ENCODE results near the gene TMEM132A. TPM values are rescaled to one million over a fixed set of nuclear protein-coding genes. Genes with fewer than 3 reads are reported as not detected.

Gene TMEM132A
- total and polyA plus RNA-seq, 2 of the 13 experiments (the other 11 are each of a cell fraction or from before 2014, with no cell fraction given) = 11.1 to 32.9 TPM

DNA sequence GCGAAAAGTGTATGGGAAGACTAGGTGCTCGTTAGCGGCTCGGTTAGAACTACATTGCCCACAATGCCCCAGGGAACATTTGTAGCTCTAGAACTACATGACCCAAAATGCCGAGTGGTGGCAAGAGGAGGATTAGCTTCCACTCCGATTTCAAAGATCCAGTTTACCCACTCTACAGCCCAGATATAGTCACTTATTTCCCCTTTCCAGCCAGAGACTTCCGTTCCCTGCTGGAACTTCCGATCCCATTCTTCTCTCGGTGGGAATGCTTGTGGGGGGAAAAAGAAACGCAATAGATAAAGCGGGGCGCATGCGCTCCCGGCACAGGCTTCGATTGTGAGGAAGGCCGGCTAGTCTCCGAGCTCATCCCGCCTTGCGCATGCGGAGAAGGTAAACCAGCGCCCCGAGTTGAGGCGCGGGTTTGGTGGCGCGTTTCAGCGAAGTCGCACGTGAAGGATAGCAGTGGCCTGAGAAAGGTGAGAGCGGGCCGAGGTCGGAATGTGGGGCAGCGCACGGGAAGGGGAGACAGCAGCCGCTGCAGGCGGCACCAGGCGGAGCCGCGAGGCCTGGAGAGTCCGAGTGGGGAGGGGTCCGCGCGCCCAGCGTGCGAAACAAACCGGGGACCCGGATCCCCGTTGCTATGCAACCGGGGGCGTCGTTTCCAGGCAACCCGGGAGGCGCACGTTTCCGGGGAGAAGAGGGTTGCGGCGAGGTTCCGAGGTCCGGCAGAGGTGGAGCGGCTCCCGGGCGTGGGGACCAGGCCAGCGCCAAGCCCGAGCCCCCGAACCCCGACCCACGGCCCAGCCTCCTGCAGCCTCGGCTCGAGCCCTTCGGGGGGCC, 10.2 kb upstream of the TMEM132A start, which contains the start of gene TMEM109 (continued):
- TF ChIP-seq, protein P1, sequence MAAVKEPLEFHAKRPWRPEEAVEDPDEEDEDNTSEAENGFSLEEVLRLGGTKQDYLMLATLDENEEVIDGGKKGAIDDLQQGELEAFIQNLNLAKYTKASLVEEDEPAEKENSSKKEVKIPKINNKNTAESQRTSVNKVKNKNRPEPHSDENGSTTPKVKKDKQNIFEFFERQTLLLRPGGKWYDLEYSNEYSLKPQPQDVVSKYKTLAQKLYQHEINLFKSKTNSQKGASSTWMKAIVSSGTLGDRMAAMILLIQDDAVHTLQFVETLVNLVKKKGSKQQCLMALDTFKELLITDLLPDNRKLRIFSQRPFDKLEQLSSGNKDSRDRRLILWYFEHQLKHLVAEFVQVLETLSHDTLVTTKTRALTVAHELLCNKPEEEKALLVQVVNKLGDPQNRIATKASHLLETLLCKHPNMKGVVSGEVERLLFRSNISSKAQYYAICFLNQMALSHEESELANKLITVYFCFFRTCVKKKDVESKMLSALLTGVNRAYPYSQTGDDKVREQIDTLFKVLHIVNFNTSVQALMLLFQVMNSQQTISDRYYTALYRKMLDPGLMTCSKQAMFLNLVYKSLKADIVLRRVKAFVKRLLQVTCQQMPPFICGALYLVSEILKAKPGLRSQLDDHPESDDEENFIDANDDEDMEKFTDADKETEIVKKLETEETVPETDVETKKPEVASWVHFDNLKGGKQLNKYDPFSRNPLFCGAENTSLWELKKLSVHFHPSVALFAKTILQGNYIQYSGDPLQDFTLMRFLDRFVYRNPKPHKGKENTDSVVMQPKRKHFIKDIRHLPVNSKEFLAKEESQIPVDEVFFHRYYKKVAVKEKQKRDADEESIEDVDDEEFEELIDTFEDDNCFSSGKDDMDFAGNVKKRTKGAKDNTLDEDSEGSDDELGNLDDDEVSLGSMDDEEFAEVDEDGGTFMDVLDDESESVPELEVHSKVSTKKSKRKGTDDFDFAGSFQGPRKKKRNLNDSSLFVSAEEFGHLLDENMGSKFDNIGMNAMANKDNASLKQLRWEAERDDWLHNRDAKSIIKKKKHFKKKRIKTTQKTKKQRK (IDR thresholded peaks at IDR 0.05; ENCODE audit: low read length) = no peak
- TF ChIP-seq KDM5B (CRISPR knock-in tag; IDR thresholded peaks at IDR 0.05; ENCODE audit: borderline replicate concordance) (peak; percentile 51; the same call in 1 of the 2 replicates), NKX3-1 (CRISPR knock-in tag; IDR thresholded peaks at IDR 0.05) (peak; percentile 65; the same call in 1 of the 2 replicates), IKZF4 (CRISPR knock-in tag; IDR thresholded peaks at IDR 0.05; ENCODE audit: borderline replicate concordance, low read depth, not compliant biosample characterization) (peak; percentile 52), AGO2 (optimal IDR thresholded peaks at IDR 0.05; ENCODE audit: low read depth, low read length) (no peak), MEIS1 (CRISPR knock-in tag; IDR thresholded peaks at IDR 0.05; ENCODE audit: borderline replicate concordance) (no peak), AKAP8 (CRISPR knock-in tag; IDR thresholded peaks at IDR 0.05) (0 out of 2 replicates have a peak, but pooled peaks have one; percentile 33), MTA1 (CRISPR knock-in tag; IDR thresholded peaks at IDR 0.05; ENCODE audit: borderline replicate concordance) (no peak), ZNF274 (CRISPR knock-in tag; IDR thresholded peaks at IDR 0.05) (peak; percentile 90), XBP1 (CRISPR knock-in tag; IDR thresholded peaks at IDR 0.05) (peak; percentile 54; the same call in 1 of the 2 replicates), YEATS2 (CRISPR knock-in tag; IDR thresholded peaks at IDR 0.05; ENCODE audit: borderline replicate concordance) (peak; percentile 30; the same call in 1 of the 2 replicates)
- TF ChIP-seq, protein P2, sequence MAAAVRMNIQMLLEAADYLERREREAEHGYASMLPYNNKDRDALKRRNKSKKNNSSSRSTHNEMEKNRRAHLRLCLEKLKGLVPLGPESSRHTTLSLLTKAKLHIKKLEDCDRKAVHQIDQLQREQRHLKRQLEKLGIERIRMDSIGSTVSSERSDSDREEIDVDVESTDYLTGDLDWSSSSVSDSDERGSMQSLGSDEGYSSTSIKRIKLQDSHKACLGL (CRISPR knock-in tag; IDR thresholded peaks at IDR 0.05) = peak; percentile 44; the same call in 1 of the 2 replicates
- TF ChIP-seq, protein P3, sequence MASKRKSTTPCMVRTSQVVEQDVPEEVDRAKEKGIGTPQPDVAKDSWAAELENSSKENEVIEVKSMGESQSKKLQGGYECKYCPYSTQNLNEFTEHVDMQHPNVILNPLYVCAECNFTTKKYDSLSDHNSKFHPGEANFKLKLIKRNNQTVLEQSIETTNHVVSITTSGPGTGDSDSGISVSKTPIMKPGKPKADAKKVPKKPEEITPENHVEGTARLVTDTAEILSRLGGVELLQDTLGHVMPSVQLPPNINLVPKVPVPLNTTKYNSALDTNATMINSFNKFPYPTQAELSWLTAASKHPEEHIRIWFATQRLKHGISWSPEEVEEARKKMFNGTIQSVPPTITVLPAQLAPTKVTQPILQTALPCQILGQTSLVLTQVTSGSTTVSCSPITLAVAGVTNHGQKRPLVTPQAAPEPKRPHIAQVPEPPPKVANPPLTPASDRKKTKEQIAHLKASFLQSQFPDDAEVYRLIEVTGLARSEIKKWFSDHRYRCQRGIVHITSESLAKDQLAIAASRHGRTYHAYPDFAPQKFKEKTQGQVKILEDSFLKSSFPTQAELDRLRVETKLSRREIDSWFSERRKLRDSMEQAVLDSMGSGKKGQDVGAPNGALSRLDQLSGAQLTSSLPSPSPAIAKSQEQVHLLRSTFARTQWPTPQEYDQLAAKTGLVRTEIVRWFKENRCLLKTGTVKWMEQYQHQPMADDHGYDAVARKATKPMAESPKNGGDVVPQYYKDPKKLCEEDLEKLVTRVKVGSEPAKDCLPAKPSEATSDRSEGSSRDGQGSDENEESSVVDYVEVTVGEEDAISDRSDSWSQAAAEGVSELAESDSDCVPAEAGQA (IDR thresholded peaks at IDR 0.05; ENCODE audit: low read depth) = no peak
- TF ChIP-seq, protein P3 (CRISPR knock-in tag; IDR thresholded peaks at IDR 0.05; ENCODE audit: borderline replicate concordance) = 0 out of 2 replicates have a peak, but pooled peaks have one; percentile 65
- TF ChIP-seq, protein P4, sequence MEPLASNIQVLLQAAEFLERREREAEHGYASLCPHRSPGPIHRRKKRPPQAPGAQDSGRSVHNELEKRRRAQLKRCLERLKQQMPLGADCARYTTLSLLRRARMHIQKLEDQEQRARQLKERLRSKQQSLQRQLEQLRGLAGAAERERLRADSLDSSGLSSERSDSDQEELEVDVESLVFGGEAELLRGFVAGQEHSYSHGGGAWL (CRISPR knock-in tag; IDR thresholded peaks at IDR 0.05) = 0 out of 2 replicates have a peak, but pooled peaks have one; percentile 22
